ENCODE data around the gene MRGPRX2.

DNA sequence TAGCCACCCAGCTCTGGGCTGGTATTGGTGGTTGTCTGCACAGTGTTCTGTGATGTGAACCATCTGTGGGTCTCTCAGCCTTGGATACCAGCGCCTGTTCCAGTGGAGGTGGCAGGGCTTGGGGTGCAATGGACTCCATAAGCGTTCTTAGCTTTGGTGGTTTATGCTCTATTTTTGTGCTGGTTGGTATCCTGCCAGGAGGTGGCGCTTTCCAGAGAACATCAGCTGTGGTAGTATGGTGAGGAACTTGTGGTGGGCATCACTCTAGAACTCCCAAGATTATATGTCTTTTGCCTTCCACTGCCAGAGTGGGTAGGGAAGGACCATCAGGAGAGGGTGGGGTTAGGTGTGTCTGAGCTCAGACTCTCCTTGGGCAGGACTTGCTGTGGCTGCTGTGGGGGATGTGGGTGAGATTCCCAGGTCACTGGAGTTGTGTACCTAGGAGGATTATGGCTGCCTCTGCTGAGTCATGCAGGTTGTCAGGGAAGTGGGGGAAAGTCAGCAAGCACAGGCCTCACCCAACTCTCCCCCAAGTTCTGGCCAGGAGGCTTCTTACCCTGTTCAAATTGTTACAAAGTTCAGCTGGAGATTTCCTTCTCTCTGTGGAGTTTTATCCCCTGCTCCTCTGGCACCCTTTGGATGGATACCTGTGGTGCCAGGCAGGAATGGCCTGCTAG lies 47.2 kb downstream of the MRGPRX2 start:
- TF ChIP-seq, protein P1, sequence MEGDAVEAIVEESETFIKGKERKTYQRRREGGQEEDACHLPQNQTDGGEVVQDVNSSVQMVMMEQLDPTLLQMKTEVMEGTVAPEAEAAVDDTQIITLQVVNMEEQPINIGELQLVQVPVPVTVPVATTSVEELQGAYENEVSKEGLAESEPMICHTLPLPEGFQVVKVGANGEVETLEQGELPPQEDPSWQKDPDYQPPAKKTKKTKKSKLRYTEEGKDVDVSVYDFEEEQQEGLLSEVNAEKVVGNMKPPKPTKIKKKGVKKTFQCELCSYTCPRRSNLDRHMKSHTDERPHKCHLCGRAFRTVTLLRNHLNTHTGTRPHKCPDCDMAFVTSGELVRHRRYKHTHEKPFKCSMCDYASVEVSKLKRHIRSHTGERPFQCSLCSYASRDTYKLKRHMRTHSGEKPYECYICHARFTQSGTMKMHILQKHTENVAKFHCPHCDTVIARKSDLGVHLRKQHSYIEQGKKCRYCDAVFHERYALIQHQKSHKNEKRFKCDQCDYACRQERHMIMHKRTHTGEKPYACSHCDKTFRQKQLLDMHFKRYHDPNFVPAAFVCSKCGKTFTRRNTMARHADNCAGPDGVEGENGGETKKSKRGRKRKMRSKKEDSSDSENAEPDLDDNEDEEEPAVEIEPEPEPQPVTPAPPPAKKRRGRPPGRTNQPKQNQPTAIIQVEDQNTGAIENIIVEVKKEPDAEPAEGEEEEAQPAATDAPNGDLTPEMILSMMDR (IDR thresholded peaks at IDR 0.05), result no peak
- TF ChIP-seq POLR2A (IDR thresholded peaks at IDR 0.05), result no peak
